Small intestine (tissue), 7 donors: ENCODE results near the gene CD248. TPM values are rescaled to one million over a fixed set of nuclear protein-coding genes. Genes with fewer than 3 reads are reported as not detected.
A peak's percentile ranks its signal among the peaks of the same experiment; 100 is the strongest.

ENCODE experiments used
- DNase-seq, 2 donors: peaks; one replicate each; pipeline versions ENCODE4 v3.0.0 to v3.0.0-alpha.2; 2013
- FAIRE-seq: peaks from 2 replicates; lab custom pipeline; 2012; peaks lifted over from hg19 to GRCh38; lab: Jason Lieb, UNC
- H3K27ac ChIP-seq, 3 donors: one replicate each; pipeline ENCODE4 v1.5.1; 2013; ENCODE audit warnings: low read length in 2 of 3, mild to moderate bottlenecking in 2 of 3, control low read depth in 1 of 3, inconsistent platforms in 1 of 3, low read depth in 1 of 3, moderate library complexity in 1 of 3
- H3K27me3 ChIP-seq, 3 donors: one replicate each; pipeline ENCODE4 v1.6.1; 2013; ENCODE audit warnings: low read length in 3 of 3, inconsistent platforms in 1 of 3; ENCODE audit not compliant: control insufficient read depth in 3 of 3, insufficient read depth in 3 of 3
- H3K36me3 ChIP-seq, 3 donors: one replicate each; pipeline ENCODE4 v1.6.1; 2013; ENCODE audit warnings: low read length in 3 of 3, inconsistent platforms in 1 of 3, low read depth in 1 of 3, mild to moderate bottlenecking in 1 of 3, moderate library complexity in 1 of 3; ENCODE audit not compliant: control insufficient read depth in 3 of 3, insufficient read depth in 2 of 3
- H3K4me1 ChIP-seq, 3 donors: one replicate each; pipeline ENCODE4 v1.6.1; 2013; ENCODE audit warnings: low read length in 2 of 3, inconsistent platforms in 1 of 3, low read depth in 1 of 3, mild to moderate bottlenecking in 1 of 3, moderate library complexity in 1 of 3; ENCODE audit not compliant: control insufficient read depth in 3 of 3, insufficient read depth in 2 of 3
- H3K4me3 ChIP-seq, 3 donors: one replicate each; pipeline ENCODE4 v1.5.1; 2013; ENCODE audit warnings: low read length in 3 of 3, control low read depth in 1 of 3, inconsistent platforms in 1 of 3, low read depth in 1 of 3, mild to moderate bottlenecking in 1 of 3, moderate library complexity in 1 of 3
- H3K9me3 ChIP-seq, 2 donors: one replicate each; pipeline ENCODE4 v1.6.1; 2013; ENCODE audit warnings: low read depth in 1 of 2, low read length in 1 of 2; ENCODE audit not compliant: control insufficient read depth in 2 of 2, insufficient read depth in 1 of 2
- WGBS, 3 donors: extraction: QIAGEN DNeasy Blood & Tissue Kit; methylation state at CpG; one replicate each; pipeline ENCODE4 v1.1.7; 2013; 5-methylcytosine and 5-hydroxymethylcytosine counted together
- polyA plus RNA-seq, 4 donors: library from polyadenylated mRNA; stranded (reverse) in 3 of 4; unstranded in 1 of 4; fragments of 200-250 nt in 3 of 4; fragments of 120-200 nt in 1 of 4; gene quantifications; one replicate each; pipeline versions ENCODE4 v1.2.1 to v1.2.3, GENCODE V29; 2013
- donor health status: healthy with polysubstance abuse.
- donor health status: control.
- donor health status: control.
- donor health status: Bipolar disorder and iron deficiency.
- donor health status: healthy.

Gene CD248
- polyA plus RNA-seq, 4 donors = 1.6 to 35.7 (median 19.1) TPM; not detected in 1

DNA sequence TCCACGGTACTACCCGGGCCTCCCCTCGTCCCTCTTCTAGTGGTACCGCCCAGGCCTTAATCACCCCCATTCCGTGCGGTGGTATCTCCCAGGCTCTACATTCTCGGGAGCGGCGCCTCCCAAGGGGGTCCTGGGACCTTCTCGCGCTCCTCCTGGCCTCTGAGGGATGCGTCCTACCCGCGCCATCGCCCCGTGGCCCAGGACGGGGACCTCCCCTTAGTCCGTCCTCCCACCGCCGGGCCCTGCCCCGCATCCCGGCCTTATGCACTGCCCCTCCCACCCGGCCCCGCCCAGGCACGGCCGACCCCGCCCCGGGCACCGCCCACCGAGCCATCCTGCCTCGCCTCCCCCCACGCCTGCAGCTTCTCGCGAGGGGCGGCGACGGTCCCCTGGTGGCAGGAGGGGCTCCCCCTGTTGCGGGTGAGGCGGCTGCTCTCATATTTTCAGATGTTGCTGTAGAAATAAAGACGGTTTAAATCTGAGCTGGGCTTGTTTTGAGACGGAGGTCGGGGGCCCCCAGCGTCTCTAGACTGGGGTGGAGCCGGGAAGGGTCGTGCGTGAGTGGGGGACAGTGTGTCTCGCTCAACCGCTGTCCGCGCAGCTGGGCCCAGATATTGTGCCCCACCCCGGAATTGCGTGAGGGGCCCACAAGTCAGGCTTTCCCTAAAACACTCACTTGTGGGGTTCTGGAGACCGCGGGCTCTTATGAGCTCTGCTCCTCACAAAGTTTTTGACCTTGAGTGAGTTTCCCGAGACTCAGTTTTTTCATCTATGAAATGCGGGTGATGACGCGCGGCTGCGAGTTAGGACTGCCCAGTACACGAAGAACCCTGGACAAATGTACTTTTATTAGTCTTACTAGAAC lies 49.2 kb downstream of the CD248 start:
- 1 to 2% (median 1%) methylated on average over 51 to 61 of the region's 61 CpGs for WGBS, 3 donors
- DNase-seq (peak; percentile 82 to 93), FAIRE-seq (no peak)
- Histone ChIP-seq H3K27ac (peak overlapping the region; percentile 78 to 95 (median 94)), H3K27me3 (no peaks in the 10 kb centered on the region), H3K4me3 (peak overlapping the region; percentile 37 to 62 (median 61)), H3K9me3 (no peaks in the 10 kb centered on the region), H3K4me1 (peaks cover 0 to 12% (median 0%) of the 10 kb centered on the region in 3 donors), H3K36me3 (peaks cover 3 to 67% (median 8%) of the 10 kb centered on the region in 3 donors)

DNA sequence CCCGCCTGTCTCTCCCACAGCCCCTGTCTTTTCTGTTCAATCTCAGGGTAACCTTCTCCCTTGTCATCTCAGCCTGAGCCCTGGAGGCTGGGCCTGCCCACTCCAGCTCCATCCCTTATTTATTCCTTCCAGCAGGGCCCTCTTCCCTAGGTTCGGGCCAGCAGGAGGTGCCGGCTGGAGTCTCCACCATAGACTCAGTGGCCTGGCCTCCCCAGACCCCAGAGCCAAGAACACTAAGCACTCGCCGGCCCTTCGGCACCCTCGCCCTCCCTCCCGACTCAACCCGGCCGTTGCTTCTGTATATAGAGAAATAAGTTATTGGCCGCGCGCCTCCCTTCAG lies 49.8 kb downstream of the CD248 start:
- Histone ChIP-seq H3K27me3 (no peaks in the 10 kb centered on the region), H3K4me3 (peak overlapping the region in 2 of 3 donors; percentile 61 to 62), H3K4me1 (peaks cover 0 to 12% (median 0%) of the 10 kb centered on the region in 3 donors), H3K27ac (peak overlapping the region in 2 of 3 donors; percentile 34 to 60), H3K36me3 (peaks cover 0 to 67% (median 5%) of the 10 kb centered on the region in 3 donors), H3K9me3 (no peaks in the 10 kb centered on the region)
- WGBS, 3 donors = 23 to 41% (median 40%) methylated on average over 13 of the region's 13 CpGs
- DNase-seq = no peak
- FAIRE-seq = no peak

DNA sequence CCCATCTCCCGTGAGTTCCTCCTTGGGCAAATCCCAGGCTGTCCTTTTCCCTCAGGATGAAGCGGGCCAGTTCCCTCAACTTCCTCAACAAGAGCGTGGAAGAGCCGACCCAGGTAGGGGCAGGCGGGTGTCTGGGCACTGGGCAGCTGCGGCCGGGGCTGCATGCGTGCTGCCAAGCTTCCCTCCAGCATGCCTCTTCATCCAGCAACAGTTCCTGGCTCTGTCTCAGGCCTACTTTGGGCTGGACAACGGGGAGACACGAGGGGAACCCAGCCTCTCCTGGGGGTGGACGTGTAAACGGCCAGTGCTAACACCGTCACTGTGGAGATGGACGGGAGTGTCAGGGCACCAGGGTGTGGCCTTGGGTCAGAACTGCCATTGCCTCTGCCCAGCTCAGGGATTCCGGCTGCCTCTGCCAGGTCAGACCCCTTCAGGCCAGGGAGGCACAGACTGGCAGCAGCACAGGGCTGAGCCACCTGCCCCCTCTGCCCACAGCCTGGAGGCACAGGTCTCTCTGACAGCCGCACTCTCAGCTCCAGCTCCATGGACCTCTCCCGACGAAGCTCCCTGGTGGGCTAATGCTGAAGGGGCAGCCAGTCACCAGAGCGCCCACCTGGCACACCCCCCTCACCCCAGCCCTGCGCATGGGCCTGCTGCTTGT lies 50.3 kb downstream of the CD248 start:
- Histone ChIP-seq H3K27me3 (no peaks in the 10 kb centered on the region), H3K9me3 (no peaks in the 10 kb centered on the region), H3K4me3 (no peak overlapping the region), H3K4me1 (peaks cover 0 to 12% (median 0%) of the 10 kb centered on the region in 3 donors), H3K27ac (peak overlapping the region in 2 of 3 donors; percentile 34 to 60), H3K36me3 (peaks cover 0 to 67% (median 2%) of the 10 kb centered on the region in 3 donors)
- 84 to 92% (median 90%) methylated on average over 20 of the region's 20 CpGs for WGBS, 3 donors
- DNase-seq (no peak), FAIRE-seq (no peak)

DNA sequence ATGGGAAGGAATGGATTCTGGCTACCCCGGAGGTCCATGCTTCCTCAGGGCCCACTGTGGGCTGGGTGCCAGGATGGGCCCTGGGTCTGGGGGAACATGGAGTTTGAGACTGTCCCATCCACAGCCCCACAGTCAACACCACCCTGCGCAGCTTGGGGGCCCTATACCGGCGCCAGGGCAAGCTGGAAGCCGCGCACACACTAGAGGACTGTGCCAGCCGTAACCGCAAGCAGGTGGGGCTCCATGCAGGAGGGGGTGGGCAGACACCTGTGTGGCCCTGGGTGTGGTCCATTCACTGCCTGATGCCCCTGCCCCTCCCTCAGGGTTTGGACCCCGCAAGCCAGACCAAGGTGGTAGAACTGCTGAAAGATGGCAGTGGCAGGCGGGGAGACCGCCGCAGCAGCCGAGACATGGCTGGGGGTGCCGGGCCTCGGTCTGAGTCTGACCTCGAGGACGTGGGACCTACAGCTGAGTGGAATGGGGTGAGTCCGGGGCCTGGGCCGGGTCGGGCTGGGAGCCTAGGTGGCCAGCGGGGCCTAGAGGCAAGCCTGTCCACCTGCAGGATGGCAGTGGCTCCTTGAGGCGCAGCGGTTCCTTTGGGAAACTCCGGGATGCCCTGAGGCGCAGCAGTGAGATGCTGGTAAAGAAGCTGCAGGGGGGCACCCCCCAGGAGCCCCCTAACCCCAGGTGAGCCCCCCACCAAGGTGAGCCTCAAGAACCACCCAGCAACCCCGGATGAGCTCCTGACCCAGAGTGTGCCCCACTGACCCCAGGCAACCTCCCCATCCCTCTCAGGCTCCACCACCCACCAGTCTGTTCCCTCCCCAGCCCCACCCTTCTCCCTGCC lies 51.1 kb downstream of the CD248 start:
- H3K4me3 ChIP-seq = no peak overlapping the region
- no peaks in the 10 kb centered on the region for H3K27me3 ChIP-seq
- H3K36me3 ChIP-seq = peaks cover 0 to 70% (median 2%) of the 10 kb centered on the region in 3 donors
- no peak overlapping the region for H3K27ac ChIP-seq
- WGBS, 3 donors = 93 to 94% (median 94%) methylated on average over 25 to 26 of the region's 26 CpGs
- H3K4me1 ChIP-seq = peaks cover 0 to 12% (median 0%) of the 10 kb centered on the region in 3 donors
- no peaks in the 10 kb centered on the region for H3K9me3 ChIP-seq
- DNase-seq = no peak
- no peak for FAIRE-seq

DNA sequence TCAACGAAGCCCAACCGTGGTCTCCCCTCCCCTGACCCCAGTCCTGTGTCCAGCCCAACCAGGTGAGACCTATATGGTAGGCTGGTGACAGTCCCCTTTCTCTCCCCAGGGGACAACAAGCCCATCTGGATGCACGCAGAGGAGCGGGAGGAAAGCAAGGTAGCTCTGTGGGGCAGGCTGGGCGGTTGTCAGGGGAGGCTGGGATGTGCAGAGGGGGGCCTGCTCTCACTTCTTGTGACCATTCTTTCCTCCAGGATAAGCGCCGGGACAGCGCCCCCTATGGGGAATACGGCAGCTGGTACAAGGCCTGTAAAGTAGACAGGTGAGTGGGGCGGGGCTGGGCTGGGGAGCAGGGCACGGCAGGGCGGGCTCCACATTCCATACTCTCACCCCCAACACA lies 51.9 kb downstream of the CD248 start:
- Histone ChIP-seq H3K9me3 (no peaks in the 10 kb centered on the region), H3K27ac (no peak overlapping the region), H3K4me1 (peaks cover 0 to 9% (median 0%) of the 10 kb centered on the region in 3 donors), H3K36me3 (peaks cover 0 to 68% (median 2%) of the 10 kb centered on the region in 3 donors), H3K4me3 (no peak overlapping the region), H3K27me3 (no peaks in the 10 kb centered on the region)
- WGBS, 3 donors = 57 to 75% (median 67%) methylated on average over 12 of the region's 12 CpGs
- FAIRE-seq (no peak), DNase-seq (peak; percentile 22 to 27)

Other genes with a start within 250 kb of the CD248 start
- 10 to 100 TPM in 2 of 4 donors, 1 to 10 TPM in 2; 4.0 to 22.9 (median 10.0) TPM for gene PACS1, start 246.8 kb downstream of the CD248 start, polyA plus RNA-seq
- gene KLC2, start 59.3 kb downstream of the CD248 start, polyA plus RNA-seq = 10 to 100 TPM in 2 of 4 donors, 1 to 10 TPM in 2; 8.4 to 19.3 (median 10.3) TPM
- 100 to 1,000 TPM; 125 to 205 (median 179) TPM for gene RAB1B, start 48.4 kb downstream of the CD248 start, polyA plus RNA-seq
- 1 to 10 TPM in 2 of 4 donors, under 1 TPM in 2; 0.81 to 3.4 (median 0.99) TPM for gene CNIH2, start 38.9 kb downstream of the CD248 start, polyA plus RNA-seq
- 100 to 1,000 TPM; 102 to 144 (median 135) TPM for gene YIF1A, start 27.9 kb downstream of the CD248 start, polyA plus RNA-seq
- under 1 TPM in 3 of 4 donors, not detected in 1; 0.44 to 0.91 (median 0.54) TPM for gene TMEM151A, start 25.1 kb downstream of the CD248 start, polyA plus RNA-seq
- 1 to 10 TPM; 5.8 to 9.6 (median 7.2) TPM for gene RIN1, start 19.4 kb upstream of the CD248 start, polyA plus RNA-seq
- 10 to 100 TPM; 33.5 to 77.5 (median 72.7) TPM for gene BRMS1, start 28.1 kb upstream of the CD248 start, polyA plus RNA-seq
- 10 to 100 TPM; 12.2 to 28.0 (median 20.8) TPM for gene B4GAT1, start 30.6 kb upstream of the CD248 start, polyA plus RNA-seq
- 10 to 100 TPM in 2 of 4 donors, 1 to 10 TPM in 1, under 1 TPM in 1; 0.89 to 16.2 (median 6.7) TPM for gene SLC29A2, start 54.7 kb upstream of the CD248 start, polyA plus RNA-seq
- gene NPAS4, start 104.0 kb upstream of the CD248 start, polyA plus RNA-seq = under 1 TPM in 2 of 4 donors, not detected in 2; 0.10 to 0.15 TPM
- gene MRPL11, start 121.8 kb upstream of the CD248 start, polyA plus RNA-seq = 100 to 1,000 TPM in 1 of 4 donors, 10 to 100 TPM in 3; 57.0 to 118 (median 64.1) TPM
- 1 to 10 TPM; 3.1 to 5.0 (median 4.6) TPM for gene PELI3, start 149.9 kb upstream of the CD248 start, polyA plus RNA-seq
- 10 to 100 TPM; 25.3 to 67.7 (median 37.4) TPM for gene DPP3, start 163.4 kb upstream of the CD248 start, polyA plus RNA-seq
- 10 to 100 TPM in 2 of 4 donors, 1 to 10 TPM in 2; 3.8 to 37.1 (median 7.9) TPM for gene BBS1, start 193.6 kb upstream of the CD248 start, polyA plus RNA-seq
- gene ZDHHC24, start 229.0 kb upstream of the CD248 start, polyA plus RNA-seq = 10 to 100 TPM in 1 of 4 donors, 1 to 10 TPM in 3; 3.1 to 11.0 (median 5.5) TPM
- gene ACTN3, start 229.9 kb upstream of the CD248 start, polyA plus RNA-seq = under 1 TPM in 2 of 4 donors, not detected in 2; 0.01 to 0.19 TPM